ENCODE data around the gene ITGB1BP1.
"Not testable (repeated sequence)": the region's sequence is repeated elsewhere in the genome, so short reads cannot be mapped to it uniquely, and the experiment has no call there.

Gene ITGB1BP1

GRCh38 chr2:9400268-9401058, 22.9 kb downstream of the ITGB1BP1 start:
- no peak for DNase-seq

GRCh38 chr2:9398881-9399780, 24.2 kb downstream of the ITGB1BP1 start:
- DNase-seq = no peak

GRCh38 chr2:9398251-9398650, 25.1 kb downstream of the ITGB1BP1 start:
- not testable (repeated sequence) for DNase-seq

- no peak for DNase-seq
These were observed 26.1 kb downstream of the ITGB1BP1 start for GRCh38 chr2:9397201-9397600.

GRCh38 chr2:9394816-9395215, 28.5 kb downstream of the ITGB1BP1 start:
- DNase-seq = no peak

GRCh38 chr2:9392898-9393765, 30.2 kb downstream of the ITGB1BP1 start:
- DNase-seq = no peak

- no peak for DNase-seq
These were observed 31.2 kb downstream of the ITGB1BP1 start for GRCh38 chr2:9391961-9392720.

GRCh38 chr2:9390991-9391390, 32.3 kb downstream of the ITGB1BP1 start:
- no peak for DNase-seq

GRCh38 chr2:9390151-9390850, 33.0 kb downstream of the ITGB1BP1 start:
- DNase-seq = no peak

- DNase-seq = no peak
These were observed 34.1 kb downstream of the ITGB1BP1 start for GRCh38 chr2:9388950-9389911.

- DNase-seq = no peak
These were observed 35.1 kb downstream of the ITGB1BP1 start for GRCh38 chr2:9388199-9388681.

GRCh38 chr2:9385841-9386240, 37.5 kb downstream of the ITGB1BP1 start:
- DNase-seq = no peak

GRCh38 chr2:9384521-9384920, 38.8 kb downstream of the ITGB1BP1 start:
- DNase-seq = no peak

- DNase-seq = no peak
These were observed 40.6 kb downstream of the ITGB1BP1 start for GRCh38 chr2:9382604-9383235.

- DNase-seq = no peak
These were observed 42.4 kb downstream of the ITGB1BP1 start for GRCh38 chr2:9380702-9381628.

GRCh38 chr2:9379391-9379755, 44.0 kb downstream of the ITGB1BP1 start:
- no peak for DNase-seq

- peak; percentile 16 for DNase-seq
These were observed 44.6 kb downstream of the ITGB1BP1 start for GRCh38 chr2:9378433-9379390.

Measured in DMS53 (cell line).